SK-N-MC (cell line): ENCODE data around the gene FMO2.

Experiments used
- DNase-seq: peaks from one replicate; pipeline ENCODE4 v3.0.0-alpha.2; 2011; ENCODE audit warnings: low read depth, low spot score
- H3K27ac ChIP-seq: fragments of 200-600 bp; sonication (generic); 2 replicates; pipeline ENCODE4 v1.5.1; 2016; ENCODE audit warnings: mixed run types
- H3K36me3 ChIP-seq: fragments of 200-600 bp; sonication (generic); 2 replicates; pipeline ENCODE4 v1.6.1; 2017; ENCODE audit warnings: antibody characterized with exemption, low read length, mixed read lengths; ENCODE audit not compliant: insufficient read depth
- H3K4me3 ChIP-seq: fragments of 200-600 bp; sonication (generic); 2 replicates; pipeline ENCODE4 v1.5.1; 2016
- H3K9ac ChIP-seq: fragments of 200-600 bp; sonication (generic); 2 replicates; pipeline ENCODE4 v1.8.0; 2017; ENCODE audit warnings: mixed run types, mixed read lengths; ENCODE audit not compliant: insufficient read length
- H3K9me3 ChIP-seq: fragments of 200-600 bp; sonication (generic); 2 replicates; pipeline ENCODE4 v1.6.1; 2017; ENCODE audit warnings: low read depth, mild to moderate bottlenecking, antibody characterized with exemption, low read length, moderate library complexity, mixed read lengths
- EZH2 ChIP-seq: fragments of 200-600 bp; sonication (generic); IDR thresholded peaks from one replicate; pipeline ENCODE4 v1.6.1; 2017; ENCODE audit warnings: antibody characterized with exemption
- FOXP2 ChIP-seq: optimal IDR thresholded peaks from 2 replicates; pipeline ENCODE3; 2011; ENCODE audit warnings: mild to moderate bottlenecking, moderate library complexity; ENCODE audit not compliant: insufficient read depth; ENCODE audit errors: extremely low read length, control extremely low read depth
- POLR2AphosphoS5 ChIP-seq: IDR thresholded peaks from 2 replicates; pipeline ENCODE4 v1.6.1; 2012; ENCODE audit warnings: mild to moderate bottlenecking, low read depth, low read length, borderline replicate concordance

The FMO2 gene

DNA sequence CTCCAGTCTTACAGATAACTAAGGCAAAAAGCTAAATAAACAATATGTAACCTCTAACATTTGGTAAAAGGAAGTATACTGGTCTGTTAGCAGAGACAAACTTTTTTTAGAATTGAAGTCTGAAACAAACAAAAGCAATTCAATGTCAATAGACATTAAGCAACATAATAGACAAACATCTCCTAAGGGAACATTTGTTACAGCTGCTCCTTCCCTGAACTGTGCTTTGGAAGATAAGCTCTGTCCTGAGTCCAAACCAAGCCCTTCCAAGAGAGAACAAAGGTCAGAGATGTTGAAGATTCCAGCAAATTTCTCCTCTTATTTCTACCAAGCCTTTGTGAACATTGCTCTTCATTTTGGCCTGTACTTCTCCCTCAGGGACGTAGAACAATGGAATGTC, 25.3 kb downstream of the FMO2 start:
- no peak for TF ChIP-seq EZH2
- no peak for TF ChIP-seq POLR2AphosphoS5
- no peak for TF ChIP-seq FOXP2
- DNase-seq: no peak
- H3K36me3 ChIP-seq: no peaks in the 10 kb centered on the region
- no peaks in the 10 kb centered on the region for H3K9me3 ChIP-seq
- H3K4me3 ChIP-seq: no peak overlapping the region
- H3K9ac ChIP-seq: no peak overlapping the region
- no peak overlapping the region for H3K27ac ChIP-seq

DNA sequence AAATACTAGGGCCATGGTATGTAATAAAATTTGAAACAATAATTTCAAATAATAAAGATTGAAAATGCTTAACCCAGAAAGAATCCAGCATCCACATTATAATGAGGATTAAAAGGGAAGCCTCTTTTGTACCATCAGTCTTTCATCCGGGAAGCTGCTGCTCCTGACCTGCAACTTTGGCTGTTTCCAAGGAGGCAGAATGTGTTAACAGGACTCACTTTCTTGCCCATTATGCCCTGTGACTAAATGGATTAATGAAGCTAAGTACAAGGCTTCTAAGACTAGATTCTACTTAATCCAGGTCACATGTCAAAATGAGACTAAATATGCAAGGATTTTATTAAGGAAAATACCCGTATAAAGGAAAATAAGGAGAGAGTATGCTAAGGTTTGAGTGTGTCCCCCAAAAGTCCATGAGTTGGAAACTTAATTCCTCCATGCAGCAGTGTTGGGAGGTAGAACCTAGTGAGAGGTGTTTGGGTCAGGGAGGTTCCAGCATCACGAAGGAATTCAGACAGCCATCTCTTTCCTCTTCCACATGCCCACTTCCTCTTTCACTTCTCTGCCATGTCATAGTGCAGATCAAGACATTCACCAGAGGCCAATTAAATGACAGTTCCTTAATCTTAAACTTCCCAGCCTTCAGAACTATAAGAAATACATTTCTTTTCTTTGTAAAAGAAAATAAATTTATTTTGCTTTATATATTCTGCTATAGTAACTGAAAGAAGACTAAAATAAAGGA, 27.7 kb downstream of the FMO2 start:
- H3K27ac ChIP-seq: no peak overlapping the region
- no peaks in the 10 kb centered on the region for H3K36me3 ChIP-seq
- no peak overlapping the region for H3K9ac ChIP-seq
- no peak overlapping the region for H3K4me3 ChIP-seq
- TF ChIP-seq FOXP2 (no peak), POLR2AphosphoS5 (no peak)
- DNase-seq: no peak
- peaks cover 5% of the 10 kb centered on the region; the same call in 1 of the 2 replicates for H3K9me3 ChIP-seq

DNA sequence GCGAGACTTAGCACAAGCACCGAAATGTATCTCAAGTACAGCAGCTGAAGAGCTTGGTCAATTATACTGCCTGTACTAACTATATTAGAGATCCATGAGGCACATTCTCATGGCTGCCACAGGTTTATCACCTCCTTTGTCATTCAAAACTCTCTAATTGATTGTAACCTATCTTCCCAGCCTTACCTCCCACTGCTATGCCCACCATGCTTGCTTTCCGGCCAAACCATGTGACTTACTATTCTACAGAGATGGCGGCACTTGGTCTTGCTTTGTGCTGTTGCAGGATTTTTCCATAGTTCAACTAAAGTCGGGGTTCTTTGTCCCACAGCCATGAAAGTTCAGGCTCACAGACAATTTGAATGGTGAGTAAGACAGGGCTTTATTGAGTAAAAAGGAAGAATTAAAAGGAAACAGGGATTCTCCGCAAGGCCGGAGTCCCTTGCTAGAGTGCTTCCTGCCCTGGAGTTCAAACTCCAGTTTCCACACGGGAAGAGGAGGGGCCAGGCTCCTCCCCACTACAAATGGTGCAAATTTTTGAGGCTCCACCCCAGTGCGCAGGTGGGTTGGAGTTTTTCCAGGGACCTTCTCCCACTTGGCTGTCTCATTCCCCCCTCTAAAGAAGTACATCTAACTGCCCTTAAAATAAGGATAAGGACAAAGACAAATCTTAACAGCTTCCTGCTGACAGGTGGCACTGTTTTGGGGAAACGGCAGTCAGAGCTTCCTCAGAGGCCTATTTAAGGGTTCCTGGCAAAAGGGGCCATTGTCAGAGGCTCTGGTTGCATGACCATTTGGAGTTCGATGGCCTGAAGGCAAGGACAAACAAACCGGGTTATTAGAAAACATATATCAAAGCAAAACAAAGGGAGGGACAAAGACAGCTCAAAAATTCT, 28.7 kb downstream of the FMO2 start:
- Histone ChIP-seq H3K27ac (no peak overlapping the region), H3K36me3 (no peaks in the 10 kb centered on the region), H3K9me3 (peaks cover 10% of the 10 kb centered on the region; the same call in 1 of the 2 replicates), H3K4me3 (no peak overlapping the region), H3K9ac (no peak overlapping the region)
- no peak for TF ChIP-seq POLR2AphosphoS5
- TF ChIP-seq EZH2: no peak
- TF ChIP-seq FOXP2: no peak
- no peak for DNase-seq

DNA sequence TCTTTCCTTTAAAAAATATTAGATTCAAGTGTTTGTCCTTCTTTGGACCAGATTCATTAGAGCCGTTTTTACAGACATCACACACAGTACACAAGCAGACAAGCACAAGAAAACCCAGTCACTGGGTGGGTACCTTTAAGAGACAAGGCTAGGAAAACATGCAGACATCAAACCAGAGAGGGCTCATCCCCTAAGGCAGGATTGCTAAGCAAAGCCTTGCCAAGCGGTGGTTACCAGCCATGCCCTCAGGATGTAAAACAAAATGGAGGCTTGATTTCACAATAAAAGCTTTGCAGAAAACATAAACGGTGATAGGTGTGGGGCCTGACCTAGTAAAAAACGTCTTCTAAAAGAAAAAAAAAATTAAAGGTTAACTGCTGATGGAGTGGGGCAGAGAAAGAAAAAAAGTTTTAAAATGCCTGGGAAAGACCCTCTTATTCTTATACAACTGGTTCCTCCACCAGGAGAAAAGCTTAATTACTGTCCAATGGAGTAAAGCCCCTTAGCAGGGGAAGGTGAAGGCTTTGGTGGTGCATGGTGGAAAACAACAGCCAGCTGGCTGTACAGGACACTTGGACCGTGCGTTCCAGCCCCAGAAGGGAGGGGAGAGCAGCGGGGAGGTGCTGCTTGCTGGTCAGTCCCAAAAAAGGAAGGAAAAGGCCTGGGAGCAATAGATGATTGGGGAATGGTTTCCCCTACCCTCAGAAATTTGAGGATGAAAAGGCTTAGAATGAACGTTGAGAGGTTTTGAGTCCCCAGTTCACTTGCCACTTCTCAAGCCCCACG, 32.8 kb downstream of the FMO2 start:
- peaks cover 10% of the 10 kb centered on the region; the same call in 1 of the 2 replicates for H3K9me3 ChIP-seq
- H3K27ac ChIP-seq: no peak overlapping the region
- no peak for DNase-seq
- H3K9ac ChIP-seq: no peak overlapping the region
- H3K36me3 ChIP-seq: no peaks in the 10 kb centered on the region
- TF ChIP-seq POLR2AphosphoS5: no peak
- TF ChIP-seq EZH2: no peak
- TF ChIP-seq FOXP2: no peak
- no peak overlapping the region for H3K4me3 ChIP-seq

DNA sequence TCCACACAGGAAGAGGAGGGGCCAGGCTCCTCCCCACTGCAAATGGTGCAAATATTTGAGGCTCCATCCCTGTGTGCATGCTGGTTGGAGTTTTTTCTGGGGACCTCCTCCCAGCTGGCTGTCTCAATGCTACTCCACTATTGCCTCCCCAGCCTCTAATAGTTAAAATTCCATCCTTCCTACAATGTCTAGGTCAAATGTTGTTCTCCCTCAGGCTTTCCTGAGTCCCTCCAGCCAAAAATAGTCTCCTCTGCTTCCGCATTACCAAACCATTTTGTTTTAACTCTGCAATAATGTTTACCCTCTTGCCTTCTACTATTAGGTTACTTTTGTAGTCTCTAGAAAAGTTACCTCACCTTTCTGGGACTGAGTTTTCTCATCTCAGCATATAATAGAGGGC, 33.6 kb downstream of the FMO2 start:
- Histone ChIP-seq H3K9me3 (peaks cover 10% of the 10 kb centered on the region; the same call in 1 of the 2 replicates), H3K4me3 (no peak overlapping the region), H3K27ac (peak overlapping the region; percentile 98; the same call in 1 of the 2 replicates), H3K36me3 (no peaks in the 10 kb centered on the region), H3K9ac (no peak overlapping the region)
- TF ChIP-seq EZH2: no peak
- TF ChIP-seq POLR2AphosphoS5: no peak
- no peak for TF ChIP-seq FOXP2
- DNase-seq: no peak

DNA sequence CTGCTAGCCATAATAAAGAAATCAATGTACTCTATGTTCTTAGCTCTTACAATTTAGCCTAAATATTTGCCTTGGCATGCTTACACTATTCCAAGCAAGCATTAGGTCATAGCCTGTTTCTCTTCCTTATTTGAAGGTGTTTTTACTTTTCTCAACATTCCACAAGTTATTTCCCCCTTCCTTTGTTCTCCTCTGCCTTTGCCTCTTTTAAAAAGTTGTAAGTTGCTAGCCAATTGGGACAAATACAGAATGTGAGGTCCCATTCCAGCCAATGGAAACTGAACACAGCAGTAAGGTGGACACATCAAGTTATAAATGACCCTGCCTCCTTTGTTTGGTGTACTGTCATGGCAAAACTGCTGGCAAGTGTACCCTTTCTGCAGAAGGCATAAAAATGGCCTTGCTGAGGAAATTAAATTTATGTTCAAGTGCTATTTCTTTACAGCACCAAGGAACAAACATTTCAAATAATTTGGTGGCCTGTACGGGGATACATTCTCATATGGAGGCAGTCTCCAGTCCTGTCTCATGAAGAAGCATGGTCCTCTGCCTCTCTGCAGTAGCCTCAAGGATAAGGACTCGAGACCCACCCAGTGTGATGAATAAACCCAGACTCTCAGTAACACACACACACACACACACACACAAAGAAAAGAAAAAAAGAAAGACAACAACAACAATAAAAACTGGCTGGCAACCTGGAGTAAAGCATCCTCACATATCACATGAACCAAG, 34.4 kb downstream of the FMO2 start:
- no peak for DNase-seq
- Histone ChIP-seq H3K27ac (peak overlapping the region; percentile 98), H3K4me3 (peak overlapping the region; percentile 70), H3K9ac (peak overlapping the region; percentile 29), H3K36me3 (no peaks in the 10 kb centered on the region), H3K9me3 (peaks cover 10% of the 10 kb centered on the region; the same call in 1 of the 2 replicates)
- no peak for TF ChIP-seq FOXP2
- TF ChIP-seq POLR2AphosphoS5: no peak
- TF ChIP-seq EZH2: no peak

DNA sequence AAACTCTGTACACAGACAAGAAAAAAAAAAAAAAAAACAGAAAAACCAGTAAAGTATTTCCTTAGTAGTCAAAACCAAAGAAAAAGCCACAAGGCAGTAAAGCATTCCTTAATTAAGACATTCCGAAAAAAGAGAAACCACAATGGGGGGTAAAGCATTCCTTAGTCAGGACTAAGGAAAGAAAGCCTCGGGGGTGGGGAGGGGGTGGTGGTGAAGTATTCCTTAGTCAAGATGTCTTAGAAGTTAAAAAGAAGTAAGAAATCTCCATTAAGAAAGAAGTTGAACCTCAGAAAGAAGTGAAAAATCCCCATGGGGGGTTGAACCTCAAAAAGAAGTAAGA, 35.0 kb downstream of the FMO2 start:
- no peaks in the 10 kb centered on the region for H3K36me3 ChIP-seq
- peak overlapping the region; percentile 75 for H3K9ac ChIP-seq

More for the DNA sequence above, 35.0 kb downstream of the FMO2 start:
- Histone ChIP-seq H3K9me3 (peaks cover 10% of the 10 kb centered on the region; the same call in 1 of the 2 replicates), H3K27ac (peak overlapping the region; percentile 98), H3K4me3 (peak overlapping the region; percentile 70)
- DNase-seq: peak; percentile 96
- TF ChIP-seq FOXP2 (no peak), POLR2AphosphoS5 (peak; percentile 43; the same call in 1 of the 2 replicates)
